HEK293 (cell line): Measurements from ENCODE around the gene EPN1.

Source experiments
- CTCF ChIA-PET: fragments of 350-600 bp; formaldehyde crosslinking; extraction: SDS; loops from one replicate; lab custom pipeline; 2021; ENCODE audit warnings: antibody characterized with exemption; lab: Yijun Ruan, JAX
- POLR2A ChIA-PET: fragments of 300-600 bp; formaldehyde crosslinking; extraction: SDS; loops from one replicate; lab custom pipeline; 2020; ENCODE audit warnings: antibody characterized with exemption, inconsistent platforms; lab: Yijun Ruan, JAX
- H3K27ac ChIP-seq: fragments of 200-500 bp; sonication (Bioruptor generic); 2 replicates; pipeline ENCODE4 v1.5.1; 2014; ENCODE audit warnings: low read depth, low read length, control low read depth, inconsistent platforms; ENCODE audit errors: extremely low read depth
- H3K36me3 ChIP-seq, 2 experiments: fragments of 200-500 bp in 1 of 2; sonication (Bioruptor generic) in 1 of 2; 1 replicate in 1 of 2; 2 replicates in 1 of 2; pipeline ENCODE4 v1.5.1; 2014 to 2017; ENCODE audit warnings: inconsistent platforms in 2 of 2, low read length in 2 of 2; ENCODE audit not compliant: control insufficient read depth in 2 of 2, insufficient read depth in 1 of 2
- H3K4me1 ChIP-seq: fragments of 200-500 bp; sonication (Bioruptor generic); 2 replicates; pipeline ENCODE4 v1.5.1; 2014; ENCODE audit warnings: mild to moderate bottlenecking, low read length, inconsistent platforms; ENCODE audit not compliant: control insufficient read depth, insufficient read depth
- H3K4me3 ChIP-seq: 2 replicates; pipeline ENCODE4 v1.5.1; 2011; ENCODE audit warnings: low read depth, mild to moderate bottlenecking, control low read depth, low read length, moderate library complexity
- H3K9me3 ChIP-seq: fragments of 200-500 bp; sonication (Bioruptor generic); 2 replicates; pipeline ENCODE4 v1.5.1; 2014; ENCODE audit warnings: low read depth, low read length, inconsistent platforms; ENCODE audit not compliant: control insufficient read depth, insufficient read depth
- BCL11A ChIP-seq: fragments of 450-650 bp; formaldehyde crosslinking; IDR thresholded peaks from 2 replicates; pipeline ENCODE4 v1.5.1; 2016; ENCODE audit warnings: low read depth, missing biosample characterization, missing genetic modification characterization
- GLI4 ChIP-seq: fragments of 450-650 bp; formaldehyde crosslinking; IDR thresholded peaks from 2 replicates; pipeline ENCODE4 v1.5.1; 2016; ENCODE audit warnings: missing biosample characterization, missing genetic modification characterization
- HIC1 ChIP-seq: fragments of 450-650 bp; formaldehyde crosslinking; IDR thresholded peaks from 2 replicates; pipeline ENCODE4 v1.5.1; 2016; ENCODE audit warnings: missing biosample characterization, missing genetic modification characterization
- HOXC10 ChIP-seq: sonication (generic); formaldehyde crosslinking; IDR thresholded peaks from 2 replicates; pipeline ENCODE4 v1.8.1; 2023; ENCODE audit warnings: mild to moderate bottlenecking, missing genetic modification reagents
- MEIS1 ChIP-seq: sonication (generic); formaldehyde crosslinking; IDR thresholded peaks from 2 replicates; pipeline ENCODE4 v1.8.1; 2022; ENCODE audit warnings: missing genetic modification reagents, mild to moderate bottlenecking, borderline replicate concordance
- SP7 ChIP-seq: fragments of 450-650 bp; formaldehyde crosslinking; IDR thresholded peaks from 2 replicates; pipeline ENCODE4 v1.5.1; 2016; ENCODE audit warnings: missing biosample characterization, missing genetic modification characterization
- ZBTB1 ChIP-seq: fragments of 450-650 bp; formaldehyde crosslinking; IDR thresholded peaks from 2 replicates; pipeline ENCODE4 v1.5.1; 2016; ENCODE audit warnings: missing biosample characterization, missing genetic modification characterization
- ZBTB10 ChIP-seq: fragments of 450-650 bp; formaldehyde crosslinking; IDR thresholded peaks from 2 replicates; pipeline ENCODE4 v1.5.1; 2016; ENCODE audit warnings: missing biosample characterization, missing genetic modification characterization
- ZBTB44 ChIP-seq: fragments of 450-650 bp; IDR thresholded peaks from 2 replicates; pipeline ENCODE4 v1.5.1; 2018; ENCODE audit warnings: missing biosample characterization, mild to moderate bottlenecking, missing genetic modification characterization
- ZBTB8A ChIP-seq: fragments of 450-650 bp; formaldehyde crosslinking; IDR thresholded peaks from 2 replicates; pipeline ENCODE4 v1.5.1; 2016; ENCODE audit warnings: missing biosample characterization, missing genetic modification characterization
- ZFP3 ChIP-seq: fragments of 450-650 bp; formaldehyde crosslinking; IDR thresholded peaks from 2 replicates; pipeline ENCODE4 v1.5.1; 2016; ENCODE audit warnings: low read depth, missing biosample characterization, missing genetic modification characterization
- ZNF157 ChIP-seq: fragments of 450-650 bp; formaldehyde crosslinking; IDR thresholded peaks from 2 replicates; pipeline ENCODE4 v1.5.1; 2016; ENCODE audit warnings: missing biosample characterization, missing genetic modification characterization
- ZNF16 ChIP-seq: fragments of 450-650 bp; formaldehyde crosslinking; IDR thresholded peaks from 2 replicates; pipeline ENCODE4 v1.5.1; 2016; ENCODE audit warnings: low read depth, missing biosample characterization, missing genetic modification characterization
- ZNF169 ChIP-seq: fragments of 450-650 bp; formaldehyde crosslinking; IDR thresholded peaks from 2 replicates; pipeline ENCODE4 v1.5.1; 2016; ENCODE audit warnings: missing biosample characterization, missing genetic modification characterization
- ZNF280D ChIP-seq: fragments of 450-650 bp; formaldehyde crosslinking; IDR thresholded peaks from 2 replicates; pipeline ENCODE4 v1.5.1; 2016; ENCODE audit warnings: missing biosample characterization, missing genetic modification characterization
- ZNF350 ChIP-seq: fragments of 450-650 bp; formaldehyde crosslinking; IDR thresholded peaks from 2 replicates; pipeline ENCODE4 v1.5.0; 2017; ENCODE audit warnings: missing biosample characterization, mild to moderate bottlenecking, missing genetic modification characterization
- ZNF354C ChIP-seq: fragments of 450-650 bp; formaldehyde crosslinking; IDR thresholded peaks from 2 replicates; pipeline ENCODE4 v1.5.1; 2016; ENCODE audit warnings: missing biosample characterization, missing genetic modification characterization, low read depth, borderline replicate concordance
- ZNF423 ChIP-seq: fragments of 450-650 bp; formaldehyde crosslinking; IDR thresholded peaks from 2 replicates; pipeline ENCODE4 v1.5.1; 2016; ENCODE audit warnings: missing biosample characterization, missing genetic modification characterization
- ZNF433 ChIP-seq: fragments of 450-650 bp; formaldehyde crosslinking; IDR thresholded peaks from 2 replicates; pipeline ENCODE4 v1.5.1; 2016; ENCODE audit warnings: missing biosample characterization, missing genetic modification characterization, low read depth
- ZNF600 ChIP-seq: fragments of 450-650 bp; formaldehyde crosslinking; IDR thresholded peaks from 2 replicates; pipeline ENCODE4 v1.5.1; 2016; ENCODE audit warnings: missing biosample characterization, missing genetic modification characterization
- ZNF785 ChIP-seq: fragments of 450-650 bp; formaldehyde crosslinking; IDR thresholded peaks from 2 replicates; pipeline ENCODE4 v1.5.1; 2016; ENCODE audit warnings: missing biosample characterization, missing genetic modification characterization
- ZNF830 ChIP-seq: fragments of 450-650 bp; IDR thresholded peaks from 2 replicates; pipeline ENCODE4 v1.5.0; 2018; ENCODE audit warnings: missing biosample characterization, missing genetic modification characterization, low read depth, mild to moderate bottlenecking, moderate library complexity
- ZSCAN4 ChIP-seq: fragments of 450-650 bp; formaldehyde crosslinking; IDR thresholded peaks from 2 replicates; pipeline ENCODE4 v1.5.1; 2017; ENCODE audit warnings: missing biosample characterization, missing genetic modification characterization

The EPN1 gene

GRCh38 chr19:55644191-55644833 lies 30.7 kb upstream of the EPN1 start:
- TF ChIP-seq ZNF423 (tag by site-specific recombination) (no peak), ZNF16 (tag by site-specific recombination) (no peak), ZBTB8A (no peak), ZBTB1 (tag by site-specific recombination) (no peak), ZNF280D (tag by site-specific recombination) (no peak), ZNF830 (tag by site-specific recombination) (no peak), ZFP3 (no peak), ZNF169 (no peak), ZNF785 (no peak)

DNA sequence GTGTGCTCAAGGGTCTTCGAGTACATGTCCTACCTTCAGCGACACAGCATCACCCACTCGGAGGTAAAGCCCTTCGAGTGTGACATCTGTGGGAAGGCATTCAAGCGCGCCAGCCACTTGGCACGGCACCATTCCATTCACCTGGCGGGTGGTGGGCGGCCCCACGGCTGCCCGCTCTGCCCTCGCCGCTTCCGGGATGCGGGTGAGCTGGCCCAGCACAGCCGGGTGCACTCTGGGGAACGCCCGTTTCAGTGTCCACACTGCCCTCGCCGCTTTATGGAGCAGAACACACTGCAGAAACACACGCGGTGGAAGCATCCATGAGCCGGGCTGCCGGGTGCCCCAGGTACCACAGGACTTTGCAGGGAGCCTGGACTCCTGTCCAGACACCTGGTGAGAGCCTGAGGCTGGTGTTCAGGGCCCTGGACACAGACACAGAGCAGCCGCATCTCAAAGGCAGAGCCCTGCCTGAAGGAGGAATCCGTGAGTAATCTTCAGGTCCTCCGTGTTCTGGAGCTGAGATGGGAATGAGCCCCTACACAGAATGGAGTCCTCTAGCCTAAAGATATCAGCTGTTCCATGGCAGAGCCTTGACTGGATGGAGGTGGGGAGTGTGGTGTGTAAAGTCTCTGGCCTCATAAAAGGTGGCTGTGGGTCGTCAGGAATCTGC lies 30.0 kb upstream of the EPN1 start:
- CTCF ChIA-PET, result interaction anchor here (0.6 to 3.0 kb wide), 8 partner anchors 8 to 842 kb away, joined by 3 to 37 read pairs (median 3); no protein-coding TSS in a partner anchor
- H3K4me3 ChIP-seq, result peak overlapping the region; percentile 61
- no peak for TF ChIP-seq GLI4 (tag by site-specific recombination)
- TF ChIP-seq ZNF350 (tag by site-specific recombination), result no peak
- TF ChIP-seq HIC1, result 0 out of 2 replicates have a peak, but pooled peaks have one; percentile 29
- no peak for TF ChIP-seq ZBTB10 (tag by site-specific recombination)
- no peak for TF ChIP-seq ZBTB44 (tag by site-specific recombination)
- no peak for TF ChIP-seq ZNF354C (tag by site-specific recombination)
- no peak for TF ChIP-seq MEIS1
- TF ChIP-seq ZNF600 (tag by site-specific recombination), result peak; percentile 66; the same call in 1 of the 2 replicates
- no peak for TF ChIP-seq ZNF433 (tag by site-specific recombination)
- TF ChIP-seq SP7 (tag by site-specific recombination), result no peak
- 0 out of 2 replicates have a peak, but pooled peaks have one; percentile 70 for TF ChIP-seq HOXC10 (CRISPR knock-in tag)
- no peak for TF ChIP-seq ZNF157 (tag by site-specific recombination)
- TF ChIP-seq ZSCAN4 (tag by site-specific recombination), result no peak
- TF ChIP-seq BCL11A (tag by site-specific recombination), result no peak

More at GRCh38 chr19:55644191-55644833, 30.7 kb upstream of the EPN1 start:
- POLR2A ChIA-PET, result interaction anchor here (0.5 to 3.3 kb wide), 4 partner anchors 10 to 182 kb away, joined by 3 to 16 read pairs (median 4); partner anchors contain the start of gene U2AF2
- Histone ChIP-seq H3K27ac (peak overlapping the region; percentile 83; the same call in 1 of the 2 replicates), H3K4me3 (peak overlapping the region; percentile 61), H3K36me3 (peaks cover 12 to 19% of the 10 kb centered on the region in 2 experiments; a peak in 2 of 3 replicates), H3K9me3 (no peaks in the 10 kb centered on the region), H3K4me1 (peaks cover 27% of the 10 kb centered on the region)
- CTCF ChIA-PET, result interaction anchor here (1.2 kb wide), 1 partner anchor 12 kb away, joined by 5 read pairs; no protein-coding TSS in a partner anchor

More for the DNA sequence above, 30.0 kb upstream of the EPN1 start:
- H3K27ac ChIP-seq, result peak overlapping the region; percentile 83; the same call in 1 of the 2 replicates
- POLR2A ChIA-PET, result interaction anchor here (0.9 to 3.3 kb wide), 4 partner anchors 8 to 29 kb away, joined by 4 to 16 read pairs (median 4); partner anchors contain the start of gene U2AF2
- peaks cover 26% of the 10 kb centered on the region for H3K4me1 ChIP-seq
- H3K9me3 ChIP-seq, result no peaks in the 10 kb centered on the region
- peaks cover 12 to 23% of the 10 kb centered on the region in 2 experiments; a peak in 2 of 3 replicates for H3K36me3 ChIP-seq
